Measurements from ENCODE around the gene LIF.
"Not testable (repeated sequence)": the region's sequence is repeated elsewhere in the genome, so short reads cannot be mapped to it uniquely, and the experiment has no call there.

LIF gene

DNA sequence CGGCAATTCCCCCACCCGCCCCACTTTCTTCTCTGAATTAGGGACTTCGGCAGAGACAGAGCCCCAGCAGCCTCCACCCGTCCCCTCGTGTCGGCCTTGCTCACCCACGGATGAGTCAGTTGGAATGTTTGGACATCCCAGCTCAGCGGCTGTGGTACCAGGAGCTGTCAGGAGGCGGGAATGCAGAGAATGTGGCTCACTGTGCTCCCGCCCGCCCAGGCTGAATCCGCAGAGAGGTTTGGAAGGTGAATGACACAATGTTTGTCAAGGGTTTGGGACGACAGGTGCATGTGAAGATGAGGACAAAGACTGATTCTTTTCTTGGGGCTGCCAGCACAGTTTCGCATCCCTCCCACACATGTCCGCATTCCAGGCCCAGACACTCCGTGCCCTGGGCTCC, 39.6 kb downstream of the LIF start:
- in situ Hi-C loops (cut with MboI; ENCODE audit: low pct_unique_long_range_greater_than_20kb, low sequenced_read_pairs, unreplicated experiment), result no loop called here
- DNase-seq (ENCODE audit: low spot score), result peak; percentile 12
- TF ChIP-seq, protein P1, sequence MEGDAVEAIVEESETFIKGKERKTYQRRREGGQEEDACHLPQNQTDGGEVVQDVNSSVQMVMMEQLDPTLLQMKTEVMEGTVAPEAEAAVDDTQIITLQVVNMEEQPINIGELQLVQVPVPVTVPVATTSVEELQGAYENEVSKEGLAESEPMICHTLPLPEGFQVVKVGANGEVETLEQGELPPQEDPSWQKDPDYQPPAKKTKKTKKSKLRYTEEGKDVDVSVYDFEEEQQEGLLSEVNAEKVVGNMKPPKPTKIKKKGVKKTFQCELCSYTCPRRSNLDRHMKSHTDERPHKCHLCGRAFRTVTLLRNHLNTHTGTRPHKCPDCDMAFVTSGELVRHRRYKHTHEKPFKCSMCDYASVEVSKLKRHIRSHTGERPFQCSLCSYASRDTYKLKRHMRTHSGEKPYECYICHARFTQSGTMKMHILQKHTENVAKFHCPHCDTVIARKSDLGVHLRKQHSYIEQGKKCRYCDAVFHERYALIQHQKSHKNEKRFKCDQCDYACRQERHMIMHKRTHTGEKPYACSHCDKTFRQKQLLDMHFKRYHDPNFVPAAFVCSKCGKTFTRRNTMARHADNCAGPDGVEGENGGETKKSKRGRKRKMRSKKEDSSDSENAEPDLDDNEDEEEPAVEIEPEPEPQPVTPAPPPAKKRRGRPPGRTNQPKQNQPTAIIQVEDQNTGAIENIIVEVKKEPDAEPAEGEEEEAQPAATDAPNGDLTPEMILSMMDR (IDR thresholded peaks at IDR 0.05; ENCODE audit: extremely low read depth, insufficient read depth, missing control alignments), result no peak

DNA sequence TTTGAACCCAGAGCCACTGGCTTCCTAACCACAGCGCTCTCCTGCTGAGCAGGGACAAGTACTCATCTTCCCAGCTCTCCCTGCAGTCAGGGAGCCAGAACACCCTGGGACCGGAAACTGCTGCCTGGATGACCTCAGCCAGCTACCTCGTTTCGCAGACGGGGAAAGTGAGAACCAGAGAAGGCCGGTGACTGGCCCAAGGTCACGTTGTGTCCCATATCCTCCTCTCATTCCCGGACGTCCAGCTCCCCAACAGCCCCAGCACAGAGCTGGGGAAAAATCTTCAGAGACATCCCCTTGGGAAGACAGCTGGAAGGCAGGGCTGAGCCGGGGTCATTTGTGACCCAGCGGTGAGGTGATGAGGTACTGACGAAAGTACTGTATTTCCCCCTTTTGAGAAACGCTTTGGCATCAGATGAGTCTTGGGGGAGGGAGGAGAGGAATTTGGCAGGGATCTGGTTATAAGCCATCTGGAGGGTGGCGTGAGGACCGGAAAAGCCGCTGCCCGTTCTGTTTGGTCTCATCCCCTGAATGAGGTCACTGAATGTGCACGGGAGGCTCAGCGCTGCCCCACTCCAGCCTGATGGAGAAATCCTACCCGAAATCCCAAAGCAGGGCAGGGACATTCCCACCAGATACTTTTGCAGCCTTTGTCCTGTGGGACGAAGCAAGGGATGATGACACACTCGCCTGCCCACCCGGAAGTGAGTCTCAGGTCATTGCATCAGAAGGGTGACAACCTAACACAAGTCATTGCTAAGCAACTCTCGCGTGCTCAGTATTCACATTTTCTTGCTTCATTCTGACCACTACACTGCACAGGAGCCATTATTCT, 41.1 kb downstream of the LIF start:
- DNase-seq (ENCODE audit: low spot score), result peak; percentile 15
- TF ChIP-seq, protein P1 (IDR thresholded peaks at IDR 0.05; ENCODE audit: extremely low read depth, insufficient read depth, missing control alignments), result no peak
- in situ Hi-C loops (cut with MboI; ENCODE audit: low pct_unique_long_range_greater_than_20kb, low sequenced_read_pairs, unreplicated experiment), result no loop called here

GRCh38 chr22:30204742-30205111, 41.8 kb downstream of the LIF start:
- in situ Hi-C loops (cut with MboI; ENCODE audit: low pct_unique_long_range_greater_than_20kb, low sequenced_read_pairs, unreplicated experiment), result no loop called here
- TF ChIP-seq, protein P1 (IDR thresholded peaks at IDR 0.05; ENCODE audit: extremely low read depth, insufficient read depth, missing control alignments), result no peak
- DNase-seq (ENCODE audit: low spot score), result no peak

DNA sequence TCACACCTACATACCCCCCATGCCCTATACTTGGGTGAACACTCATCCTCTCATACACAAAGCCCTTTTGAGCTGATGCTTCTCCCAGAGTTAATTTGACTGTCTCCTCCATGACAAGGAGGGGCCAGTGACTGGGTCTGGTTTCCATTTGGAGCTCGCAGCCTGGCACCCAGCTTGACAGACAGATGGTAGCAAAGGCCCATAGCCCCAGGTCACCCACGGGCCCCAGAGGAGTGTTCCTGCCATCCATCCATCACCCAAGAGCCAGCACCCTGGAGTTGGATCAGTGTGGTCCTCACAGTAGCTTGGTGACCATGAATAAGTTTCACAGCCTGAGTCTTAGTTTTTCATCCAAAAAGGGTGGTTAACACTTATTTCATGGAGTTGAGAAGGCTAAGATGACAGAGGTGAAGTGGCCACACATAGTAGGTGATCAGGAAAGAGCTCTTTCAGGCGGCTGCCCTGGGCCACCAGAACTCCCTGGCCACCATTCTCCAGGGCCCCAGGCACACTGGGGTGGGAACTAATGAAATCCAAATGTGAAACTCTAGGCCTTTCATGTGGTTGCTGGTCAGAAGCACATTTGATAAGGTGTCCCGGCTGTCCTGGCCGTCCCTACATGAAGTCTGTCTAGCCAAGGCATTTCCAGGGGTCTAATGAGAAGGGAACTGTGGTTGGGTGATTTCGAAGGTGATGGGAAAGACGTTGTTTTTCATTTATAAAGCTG, 42.4 kb downstream of the LIF start:
- peak; percentile 12 for DNase-seq (ENCODE audit: low spot score)
- TF ChIP-seq, protein P1 (IDR thresholded peaks at IDR 0.05; ENCODE audit: extremely low read depth, insufficient read depth, missing control alignments), result no peak
- in situ Hi-C loops (cut with MboI; ENCODE audit: low pct_unique_long_range_greater_than_20kb, low sequenced_read_pairs, unreplicated experiment), result no loop called here

GRCh38 chr22:30202531-30203006, 44.0 kb downstream of the LIF start:
- peak; percentile 3 for DNase-seq (ENCODE audit: low spot score)
- in situ Hi-C loops (cut with MboI; ENCODE audit: low pct_unique_long_range_greater_than_20kb, low sequenced_read_pairs, unreplicated experiment), result no loop called here
- TF ChIP-seq, protein P1 (IDR thresholded peaks at IDR 0.05; ENCODE audit: extremely low read depth, insufficient read depth, missing control alignments), result no peak

DNA sequence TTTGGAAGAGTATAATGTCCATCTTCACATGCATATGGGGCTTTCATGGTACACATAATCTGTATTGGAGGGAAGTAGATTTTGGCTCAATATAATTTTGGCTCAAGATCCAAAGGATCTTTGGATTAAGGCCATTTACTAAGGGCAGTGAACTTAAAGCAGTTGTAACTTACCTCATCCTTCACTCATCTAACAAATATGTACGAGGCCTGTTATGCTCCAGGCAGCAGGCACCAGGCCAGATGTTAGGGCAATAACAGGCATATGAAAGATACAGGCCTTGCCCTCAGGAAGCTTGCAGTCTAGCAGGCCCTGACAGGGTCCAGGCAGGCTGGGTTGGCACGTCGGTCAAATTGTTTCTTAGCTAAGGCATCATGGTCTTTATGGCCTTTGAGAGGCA, 44.6 kb downstream of the LIF start:
- no peak for DNase-seq (ENCODE audit: low spot score)
- TF ChIP-seq, protein P1 (IDR thresholded peaks at IDR 0.05; ENCODE audit: extremely low read depth, insufficient read depth, missing control alignments), result no peak
- in situ Hi-C loops (cut with MboI; ENCODE audit: low pct_unique_long_range_greater_than_20kb, low sequenced_read_pairs, unreplicated experiment), result no loop called here

- in situ Hi-C loops (cut with MboI; ENCODE audit: low pct_unique_long_range_greater_than_20kb, low sequenced_read_pairs, unreplicated experiment); DNase-seq (ENCODE audit: low spot score): not testable (repeated sequence)
Observed at GRCh38 chr22:30200905-30201304, 45.7 kb downstream of the LIF start.
